HG03521 (cell line): ENCODE measurements around the gene DUS3L.
"Not testable (repeated sequence)": the region's sequence is repeated elsewhere in the genome, so short reads cannot be mapped to it uniquely, and the experiment has no call there.

Experiments used
- ATAC-seq: cut with Tn5 transposase; IDR thresholded peaks from one replicate; pipeline ENCODE4 v1.9.1; 2021; ENCODE audit warnings: mild to moderate bottlenecking, moderate library complexity; ENCODE audit not compliant: unreplicated experiment

Gene DUS3L

DNA sequence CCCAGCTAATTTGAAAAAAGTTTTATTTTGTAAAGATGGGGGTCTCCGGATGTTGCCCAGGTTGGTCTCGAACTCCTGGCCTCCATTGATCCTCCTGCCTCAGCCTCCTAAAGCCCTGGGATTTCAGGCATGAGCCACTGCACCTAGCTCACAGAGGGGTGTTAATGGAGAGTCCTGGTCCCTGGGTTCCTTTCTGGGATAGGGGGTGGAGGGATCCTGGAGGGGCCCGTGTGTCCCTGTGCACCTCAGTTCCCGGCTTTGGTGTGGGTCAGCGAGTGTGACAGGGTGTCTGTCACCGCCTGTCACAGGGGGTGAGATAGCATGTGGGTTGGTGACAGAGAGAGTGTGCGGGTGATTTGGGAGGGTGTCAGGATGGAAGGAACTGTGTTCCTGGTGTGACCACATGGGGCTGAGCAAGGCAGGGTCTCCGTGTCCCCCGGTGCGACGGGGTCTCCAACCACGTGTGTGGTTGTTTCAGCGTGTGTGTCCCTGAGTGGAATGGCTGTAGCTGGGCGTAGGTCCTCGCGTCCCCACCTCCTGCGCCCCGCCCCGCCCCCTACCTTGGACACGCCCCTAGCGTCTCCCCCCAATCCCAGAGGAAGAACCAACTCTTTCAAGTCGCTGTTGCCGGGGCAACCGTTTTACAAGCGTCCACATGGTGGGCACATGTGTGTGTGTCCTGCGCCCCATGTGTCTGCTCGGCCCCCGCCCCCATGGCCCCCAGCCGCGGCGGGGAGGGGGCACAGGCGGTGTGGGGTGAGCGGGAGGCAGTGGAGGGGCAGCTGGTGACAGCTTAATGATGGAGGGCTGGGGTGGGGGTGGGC lies 11.0 kb upstream of the DUS3L start:
- no peak for ATAC-seq

DNA sequence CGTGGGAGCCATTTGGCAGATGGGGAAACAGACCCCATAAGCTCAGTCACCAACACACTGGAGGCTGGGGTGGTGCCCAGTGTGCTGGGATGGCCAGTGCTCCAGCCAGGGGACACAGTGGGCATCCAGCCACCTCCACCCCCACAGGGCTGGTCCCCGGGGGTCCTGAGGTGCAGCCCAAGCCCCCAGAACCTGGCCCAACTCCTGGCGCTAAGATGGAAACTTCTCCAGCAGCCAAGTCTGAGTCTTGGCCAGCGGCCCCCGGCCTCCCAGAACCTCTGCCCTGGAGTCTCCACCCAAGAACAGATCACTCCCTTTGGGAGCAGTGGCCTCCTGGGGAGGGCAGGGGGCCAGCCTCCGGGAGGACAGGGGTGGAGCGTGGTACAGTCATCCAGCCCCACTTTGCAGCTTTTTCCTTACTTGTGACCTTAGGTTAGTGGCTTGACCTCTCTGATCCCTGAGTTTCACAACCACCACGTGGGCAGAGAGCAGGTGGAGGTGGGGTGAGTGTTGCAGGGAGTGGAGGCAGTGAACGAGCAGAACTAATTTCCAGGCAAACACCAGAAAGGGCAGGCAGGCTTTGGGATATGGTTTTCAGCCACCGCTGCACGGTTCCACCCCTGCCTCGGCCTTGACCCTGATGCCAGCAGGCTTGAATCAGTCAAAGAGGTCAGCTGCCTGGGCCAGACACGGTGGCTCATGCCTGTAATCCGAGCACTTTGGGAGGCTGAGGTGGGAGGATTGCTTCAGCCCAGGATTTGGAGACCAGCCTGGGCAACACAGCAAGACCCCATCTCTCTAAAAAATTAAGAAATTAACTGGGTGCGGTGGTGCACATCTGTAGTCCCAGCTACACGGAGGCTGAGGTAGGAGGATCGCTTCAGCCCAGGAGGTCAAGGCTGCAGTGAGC lies 9.7 kb upstream of the DUS3L start:
- ATAC-seq: no peak

DNA sequence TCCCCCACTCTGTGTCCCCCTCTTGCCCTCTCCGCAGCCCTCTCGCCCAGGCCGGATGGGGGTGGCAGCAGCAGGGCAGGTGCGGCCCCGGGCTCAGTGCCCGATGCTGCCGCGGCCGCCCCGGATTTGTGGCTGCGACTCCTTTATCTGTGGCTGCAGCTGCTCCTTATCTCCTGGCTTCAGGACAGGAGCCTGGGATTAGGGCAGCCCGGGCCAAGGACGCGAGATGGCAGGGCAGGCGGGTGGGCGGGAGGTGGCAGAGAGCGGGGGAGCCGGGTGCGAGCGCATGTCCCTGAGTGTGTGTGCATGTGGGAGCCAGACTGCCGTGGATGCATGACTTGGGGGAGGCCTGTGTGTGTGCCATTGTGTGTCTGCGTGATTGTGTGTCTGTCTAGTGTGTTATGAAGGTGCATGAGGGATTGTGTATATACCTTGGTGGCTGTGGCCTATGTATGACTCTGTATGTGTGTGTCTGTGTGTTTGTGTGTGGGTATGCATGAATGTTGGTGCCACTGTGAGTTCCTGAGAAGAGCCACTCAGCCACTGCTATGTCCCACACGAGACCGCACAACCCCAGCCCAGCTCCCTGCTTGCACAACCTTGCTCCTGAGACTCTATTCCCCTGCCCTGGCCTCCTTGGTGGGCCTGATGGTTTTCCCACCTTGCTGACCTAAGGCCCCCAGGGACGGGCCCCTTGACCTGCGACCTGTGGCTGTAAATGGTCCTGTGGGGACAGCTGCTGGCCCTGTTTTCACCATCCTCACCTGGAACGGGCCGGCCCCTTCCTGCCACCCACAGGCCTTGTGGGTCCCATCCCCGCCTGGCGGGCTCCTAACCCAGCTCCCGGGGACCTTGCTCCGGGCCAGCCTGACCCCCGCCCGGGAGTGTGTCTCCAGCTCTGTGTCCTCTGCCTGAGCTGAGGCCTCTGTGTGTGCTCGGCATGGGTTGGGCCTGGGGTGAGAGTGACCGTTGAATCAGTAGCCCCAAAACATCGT lies 8.6 kb upstream of the DUS3L start:
- ATAC-seq: no peak

DNA sequence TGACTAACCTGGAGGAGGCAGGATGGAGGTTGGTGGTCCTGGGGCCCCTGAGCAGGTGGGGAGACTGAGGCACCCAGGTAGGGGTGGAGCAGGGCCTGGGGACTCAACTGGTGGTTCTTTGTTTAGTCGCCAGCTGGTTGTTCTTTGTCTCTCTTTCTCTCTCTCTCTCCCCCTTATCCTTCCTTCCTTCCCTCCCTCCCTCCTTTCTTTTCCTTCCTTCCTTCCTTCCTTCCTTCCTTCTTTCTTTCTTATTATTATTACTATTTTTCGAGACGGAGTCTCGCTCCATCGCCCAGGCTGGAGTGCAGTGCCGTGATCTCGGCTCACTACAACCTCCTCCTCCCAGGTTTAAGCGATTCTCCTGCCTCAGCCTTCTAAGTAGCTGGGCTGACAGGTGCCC lies 7.3 kb upstream of the DUS3L start:
- no peak for ATAC-seq

DNA sequence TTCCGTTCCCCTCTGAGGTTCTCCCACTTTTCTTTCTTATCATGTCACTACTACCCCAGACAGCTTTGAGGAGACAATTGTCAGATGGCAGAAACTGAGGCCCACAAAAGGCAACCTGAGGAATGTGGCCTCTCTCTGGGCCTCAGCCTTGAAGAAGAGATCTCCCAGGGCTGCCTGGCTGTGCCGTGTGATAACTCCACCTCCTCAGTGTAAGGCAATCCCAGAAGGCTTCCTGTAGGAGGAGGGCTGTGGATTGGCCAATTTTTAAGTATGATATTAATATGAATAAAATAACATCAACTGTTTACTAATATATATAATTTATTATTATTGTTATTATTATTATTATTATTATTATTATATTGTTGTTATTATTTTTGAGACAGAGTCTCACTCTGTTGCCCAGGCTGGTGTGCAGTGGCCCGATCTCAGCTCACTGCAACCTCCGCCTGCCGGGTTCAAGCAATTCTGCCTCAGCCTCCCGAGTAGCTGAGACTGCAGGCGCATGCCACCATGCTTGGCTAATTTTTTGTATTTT lies 4.5 kb upstream of the DUS3L start:
- no peak for ATAC-seq

DNA sequence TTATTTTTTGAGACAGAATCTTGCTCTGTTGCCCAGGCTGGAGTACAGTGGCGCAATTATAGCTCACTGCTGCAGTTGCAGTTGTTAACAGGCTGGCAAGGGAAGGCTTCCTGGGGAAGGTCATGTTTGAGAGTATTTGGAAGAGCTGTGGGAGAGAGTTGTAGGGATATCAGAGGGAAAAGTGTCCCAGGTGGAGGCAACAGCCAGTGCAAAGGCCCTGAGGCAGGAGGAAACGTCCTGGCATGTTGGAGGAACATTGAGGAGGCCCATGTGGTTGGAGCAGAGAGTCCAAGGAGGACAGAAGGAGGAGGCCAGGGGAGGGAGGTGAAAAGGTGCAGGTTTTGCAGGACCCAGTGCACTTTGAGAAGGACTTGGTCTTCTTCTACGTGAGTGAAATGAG lies 2.2 kb upstream of the DUS3L start:
- no peak for ATAC-seq

DNA sequence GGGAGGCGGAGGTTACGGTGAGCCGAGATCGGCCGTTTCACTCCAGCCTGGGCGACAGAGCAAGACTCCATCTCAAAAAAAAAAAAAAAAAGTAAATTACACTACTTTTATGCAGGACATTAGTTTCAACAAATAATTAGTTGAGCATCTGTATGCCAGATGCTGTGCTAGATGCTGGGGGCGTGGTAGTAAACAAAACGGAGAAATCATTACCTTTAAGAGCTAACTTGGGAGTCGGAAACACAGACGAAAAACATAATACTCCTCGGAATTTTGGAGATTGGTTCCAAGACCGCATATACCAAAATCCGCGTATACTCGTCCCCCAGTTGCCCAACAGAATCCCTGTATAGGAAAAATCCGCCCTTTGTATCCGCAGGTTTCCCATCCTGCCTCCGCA lies 1.3 kb upstream of the DUS3L start:
- ATAC-seq: no peak

DNA sequence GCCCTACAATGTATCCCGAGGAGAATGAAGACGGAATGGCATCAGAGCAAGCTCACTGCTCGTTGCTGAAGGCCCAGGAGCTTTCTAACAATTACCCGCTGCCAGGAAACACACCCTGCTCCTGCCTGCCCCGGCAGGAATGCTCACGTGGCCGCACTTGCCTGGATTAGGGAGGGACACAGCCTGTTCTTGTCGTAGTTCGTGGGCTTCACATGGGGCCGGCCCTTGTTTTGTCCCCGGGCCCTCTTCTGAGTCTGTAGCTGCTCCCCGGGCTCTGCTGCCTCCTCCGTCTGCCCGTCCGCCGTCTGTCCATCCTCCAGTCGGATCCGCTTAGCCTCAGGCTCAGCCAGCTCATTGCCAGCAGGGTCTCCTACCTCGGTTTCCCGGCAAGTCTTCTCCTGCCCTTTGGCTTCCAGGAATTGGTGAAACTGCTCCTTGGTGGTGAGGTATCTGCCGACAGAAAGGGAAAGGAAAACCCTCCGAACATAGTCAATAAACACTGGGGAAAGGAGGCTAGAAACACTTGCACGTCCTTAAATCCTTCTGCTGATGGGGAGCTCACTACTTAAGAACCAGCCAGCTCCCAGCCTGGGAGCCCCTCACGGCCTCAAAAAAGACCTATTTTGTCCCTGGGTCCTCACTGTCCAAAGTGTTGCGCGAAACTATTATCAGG lies 941 bp downstream of the DUS3L start:
- ATAC-seq: no peak

DNA sequence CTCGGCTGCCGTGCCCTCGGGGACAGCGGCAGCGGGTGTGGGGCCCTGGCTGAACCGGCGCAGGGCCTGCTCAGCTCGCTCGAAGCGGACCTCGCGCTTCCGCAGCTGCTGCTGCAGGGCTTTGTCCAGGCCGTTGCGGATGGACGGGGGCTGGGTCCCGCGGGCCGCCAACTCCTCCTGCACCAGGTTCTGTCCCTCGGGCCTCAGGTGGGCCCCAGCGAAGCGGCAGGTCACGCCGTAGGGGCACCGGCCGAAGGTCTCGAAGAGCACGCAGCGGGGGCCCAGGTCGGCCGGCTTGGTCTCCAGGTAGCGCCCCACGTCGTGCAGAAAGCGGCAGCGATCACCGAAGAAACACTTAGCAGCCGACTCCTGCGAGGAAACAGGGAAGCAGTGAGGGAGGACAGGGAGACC lies 1.6 kb downstream of the DUS3L start:
- no peak for ATAC-seq

DNA sequence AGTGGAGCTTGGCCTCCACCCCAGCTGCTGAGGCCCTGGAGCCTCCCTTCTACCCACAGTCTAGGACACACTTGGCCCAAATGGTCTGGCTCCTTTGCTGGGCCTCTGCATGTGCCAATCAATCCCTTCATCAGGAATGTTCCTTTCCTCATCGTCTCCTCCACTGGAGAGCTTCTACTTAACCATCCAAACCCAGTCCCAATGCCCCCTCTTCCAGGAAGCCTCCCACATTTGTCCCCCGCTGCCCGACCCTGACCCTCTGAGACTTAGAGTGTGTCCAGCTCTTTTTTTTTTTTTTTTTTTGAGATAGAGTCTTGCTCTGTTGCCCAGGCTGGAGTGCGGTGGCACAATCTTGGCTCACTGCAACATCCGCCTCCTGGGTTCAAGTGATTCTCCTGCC lies 2.5 kb downstream of the DUS3L start:
- ATAC-seq: no peak

DNA sequence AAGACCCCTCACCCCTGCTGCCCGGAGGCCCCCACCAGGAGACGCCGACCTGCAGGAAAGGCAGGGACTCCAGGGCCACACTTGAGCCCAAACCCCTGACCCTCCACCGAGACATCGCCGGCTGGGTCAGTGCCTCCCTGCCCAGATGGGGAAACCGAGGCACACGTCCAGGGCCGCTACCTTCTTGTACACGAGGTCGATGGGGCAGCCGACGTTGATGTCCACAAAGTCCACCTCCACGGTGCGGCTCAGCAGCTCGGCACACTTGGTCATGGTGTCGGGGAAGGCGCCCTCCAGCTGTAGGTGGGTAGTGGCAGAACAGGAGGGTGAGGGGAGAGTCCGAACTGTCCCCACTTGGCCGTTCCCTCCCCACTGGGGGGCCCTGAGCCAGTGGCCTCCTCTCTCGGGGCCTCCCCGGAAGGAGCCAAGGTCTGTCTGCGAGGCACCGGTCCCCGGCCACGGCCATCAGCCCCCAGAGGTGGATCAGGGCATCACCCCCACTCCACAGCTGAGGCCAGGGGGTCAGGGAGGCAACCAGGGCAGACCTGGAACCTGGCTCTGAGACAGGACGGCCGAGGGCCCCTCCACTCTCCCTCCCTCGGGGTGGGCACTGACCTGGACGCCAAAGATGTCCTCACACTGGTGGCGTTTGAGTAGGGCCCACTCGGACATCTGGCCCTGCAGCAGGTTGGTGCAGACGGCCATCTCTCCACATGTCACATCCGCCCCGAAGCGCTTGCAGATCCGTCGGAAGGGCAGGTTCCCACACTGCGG lies 3.4 kb downstream of the DUS3L start:
- ATAC-seq: no peak

DNA sequence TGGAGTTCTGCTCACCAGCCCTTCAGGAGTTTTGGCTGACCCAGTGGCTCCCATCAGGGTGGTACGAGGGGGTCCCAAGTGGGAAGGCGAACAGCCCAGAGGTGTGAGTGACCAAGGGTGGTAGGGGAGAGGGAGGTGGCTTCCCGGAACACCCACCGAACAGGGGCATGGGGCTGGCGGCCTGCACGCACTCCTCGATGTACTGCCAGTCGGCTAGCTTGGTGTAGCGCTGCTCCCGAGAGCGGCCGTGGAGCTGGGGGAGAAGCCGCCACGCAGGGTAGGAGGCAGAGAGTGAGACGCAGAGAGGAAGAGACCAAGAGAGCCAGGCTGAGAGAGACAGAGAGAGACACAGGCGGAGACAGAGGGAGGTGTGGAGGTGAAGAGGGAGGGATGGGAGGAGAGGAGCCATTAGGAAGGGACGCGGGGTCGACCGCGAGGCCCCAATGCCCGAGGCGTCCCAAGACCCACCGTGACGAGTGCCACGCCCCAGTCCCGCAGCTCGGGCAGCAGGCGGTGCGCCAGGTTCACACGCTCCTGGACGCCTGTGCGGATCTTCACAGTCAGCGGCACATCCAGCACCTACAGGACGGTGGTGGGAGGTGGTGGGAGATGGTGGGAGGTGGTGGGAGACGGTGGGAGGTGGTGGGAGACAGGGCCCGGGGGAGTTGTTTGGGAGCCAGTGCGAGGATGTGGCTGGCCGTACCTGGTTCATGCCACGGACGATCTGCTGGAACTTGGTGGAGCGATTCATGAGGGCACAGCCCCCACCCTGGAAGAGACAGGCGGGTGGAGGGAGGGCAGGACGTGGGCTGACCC lies 4.2 kb downstream of the DUS3L start:
- no peak for ATAC-seq

DNA sequence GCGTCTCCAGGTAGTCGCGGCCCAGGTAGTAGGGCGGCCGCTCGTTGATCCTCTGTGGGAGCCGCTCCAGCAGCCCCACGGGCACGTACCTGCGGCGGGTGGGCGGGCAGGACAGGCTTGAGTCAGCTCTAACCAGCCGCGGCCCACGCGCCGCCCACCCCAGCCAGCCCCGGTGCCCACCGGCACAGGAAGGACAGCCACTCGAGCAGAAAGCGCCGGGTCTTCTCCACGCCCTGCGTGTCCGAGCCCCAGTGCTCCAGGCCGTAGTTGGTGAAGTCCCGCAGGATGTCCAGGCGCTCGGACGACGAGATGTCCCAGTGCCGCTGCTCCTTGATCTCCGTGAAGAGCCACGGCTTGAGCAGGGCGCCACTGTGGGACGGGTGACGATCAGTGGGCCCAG lies 5.5 kb downstream of the DUS3L start:
- ATAC-seq: no peak

DNA sequence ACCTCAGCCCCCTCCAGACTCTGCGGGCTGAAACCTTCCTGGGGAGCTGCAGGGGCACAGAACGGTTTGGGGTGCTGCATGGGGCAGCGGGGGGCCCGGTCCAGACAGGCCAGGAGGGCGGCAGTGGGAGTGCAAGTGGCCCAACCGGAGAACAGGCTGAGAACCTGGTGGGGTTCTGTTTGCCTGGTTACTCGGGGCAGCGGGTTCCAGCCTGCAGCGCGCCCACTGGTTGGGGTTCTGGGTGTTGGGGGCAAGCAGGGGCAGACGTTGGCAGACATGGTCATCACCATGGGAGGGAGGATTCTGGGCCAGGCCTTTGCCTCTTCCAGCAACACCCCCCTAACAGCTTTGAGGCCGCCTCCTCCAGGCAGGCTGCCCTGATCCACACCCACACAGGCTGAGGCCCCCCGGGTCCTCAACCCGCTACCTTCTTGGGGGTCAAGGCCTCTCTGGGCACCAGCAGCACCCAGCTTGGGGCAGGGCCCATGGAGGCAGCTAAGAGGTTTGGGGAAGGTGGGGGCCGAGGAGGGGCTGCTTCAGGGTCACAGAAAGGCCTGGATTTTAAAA lies 6.3 kb downstream of the DUS3L start, which contains the start of gene PRR22:
PRR22 (minus strand) TSS at position 166 of the 567 bp plus-strand sequence; CDS start at position 80, 86 bp downstream.
- no peak for ATAC-seq

DNA sequence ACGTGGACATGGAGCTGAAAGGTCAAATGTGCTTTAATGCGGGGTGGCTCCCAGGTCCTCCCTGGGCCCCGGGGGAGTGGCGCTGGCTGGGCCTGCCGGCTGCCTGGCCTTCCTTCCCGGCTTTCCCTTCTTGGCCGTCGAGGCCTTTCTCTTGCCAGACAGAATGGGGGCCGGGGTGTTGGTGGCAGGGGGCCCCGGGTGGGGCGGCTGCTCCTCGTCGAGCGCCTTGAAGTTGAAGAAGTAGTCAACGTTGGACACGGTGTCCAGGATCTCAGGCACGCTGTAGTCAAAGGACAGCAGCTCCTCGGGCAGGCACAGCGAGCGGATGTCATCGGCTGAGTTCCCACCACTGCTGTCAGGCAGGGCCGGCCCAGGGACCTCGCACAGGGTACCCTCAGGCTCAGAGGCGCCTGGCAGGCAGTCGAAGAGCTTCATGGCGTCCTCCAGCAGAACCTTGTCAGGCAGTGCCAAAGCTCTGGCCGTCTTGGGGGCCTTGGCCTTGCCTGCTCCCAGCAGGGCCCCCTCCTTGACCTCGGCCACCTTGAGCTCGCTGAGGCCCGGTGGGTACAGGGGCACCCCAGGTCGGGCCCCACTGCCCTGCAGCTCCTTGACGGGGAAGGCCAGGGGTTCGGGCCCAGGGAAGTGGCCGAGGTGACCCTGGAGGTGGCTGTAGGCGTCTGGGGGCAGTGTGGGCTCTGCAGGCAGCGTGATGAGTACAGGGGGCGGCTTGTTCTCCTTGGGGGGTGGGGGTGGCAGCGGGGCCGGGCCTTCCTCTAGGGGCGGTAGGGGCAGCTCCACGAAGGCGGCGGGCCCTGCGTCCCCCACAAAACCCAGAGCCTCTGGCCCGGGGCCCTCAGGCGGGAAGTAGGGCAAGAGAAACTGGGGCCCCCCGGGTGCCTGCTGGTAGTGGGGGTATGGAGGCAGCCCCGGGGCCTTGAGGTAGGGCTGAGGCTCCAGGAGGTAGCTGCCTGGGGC lies 7.7 kb downstream of the DUS3L start:
- ATAC-seq: no peak

DNA sequence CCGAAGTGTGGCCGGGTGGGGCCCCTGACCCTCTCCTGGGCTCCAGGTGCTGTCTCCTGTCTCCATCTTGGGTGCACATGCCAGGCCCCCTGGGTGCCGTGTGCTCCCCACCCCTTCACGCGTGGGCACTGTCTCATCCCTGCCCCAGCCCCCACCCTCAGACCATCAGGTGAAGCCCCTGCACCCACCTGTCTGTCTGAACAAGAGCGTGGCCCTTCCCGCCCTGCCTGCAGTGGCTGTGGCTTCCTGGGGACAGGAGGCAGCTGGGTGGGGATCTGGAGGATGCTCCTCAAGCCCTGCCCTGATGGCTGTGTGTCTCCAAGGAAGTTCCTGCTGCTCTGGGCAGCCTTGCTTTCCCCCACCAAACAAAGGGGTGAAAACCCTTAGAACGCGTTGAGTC lies 8.6 kb downstream of the DUS3L start:
- no peak for ATAC-seq

DNA sequence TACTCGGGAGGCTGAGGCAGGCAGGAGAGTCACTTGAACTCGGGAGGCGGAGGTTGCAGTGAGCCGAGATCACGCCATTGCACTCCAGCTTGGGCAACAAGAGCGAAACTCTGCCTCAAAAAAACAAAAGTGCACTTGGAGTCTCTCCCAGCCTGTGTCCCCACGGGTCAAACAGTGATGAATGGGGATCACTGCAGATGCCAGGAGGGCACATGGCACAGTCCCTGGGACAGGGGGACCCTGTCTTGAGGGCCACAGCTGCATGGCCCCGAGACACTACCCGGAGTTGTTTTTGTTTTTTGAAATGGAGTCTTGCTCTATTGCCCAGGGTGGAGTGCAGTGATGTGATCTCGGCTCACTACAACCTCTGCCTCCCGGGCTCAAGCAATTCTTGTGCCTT lies 10.0 kb downstream of the DUS3L start:
- not testable (repeated sequence) for ATAC-seq
